MM.1S (cell line): ENCODE results near the gene CCL2.

Source experiments
- EZH2 ChIP-seq: fragments of 300-600 bp; sonication (generic); optimal IDR thresholded peaks from 2 replicates; pipeline ENCODE3; 2017; ENCODE audit warnings: low read depth, mild to moderate bottlenecking, antibody characterized with exemption, low read length, mixed read lengths
- EZH2phosphoT487 ChIP-seq: fragments of 300-600 bp; sonication (generic); IDR thresholded peaks from 2 replicates; pipeline ENCODE4 v1.6.1; 2018; ENCODE audit warnings: antibody characterized with exemption, low read length
- TF ChIP-seq, protein P1 (sequence below): fragments of 300-600 bp; sonication (generic); IDR thresholded peaks from 2 replicates; pipeline ENCODE4 v1.5.1; 2016; ENCODE audit warnings: antibody characterized with exemption, low read length, mixed read lengths

DNA sequence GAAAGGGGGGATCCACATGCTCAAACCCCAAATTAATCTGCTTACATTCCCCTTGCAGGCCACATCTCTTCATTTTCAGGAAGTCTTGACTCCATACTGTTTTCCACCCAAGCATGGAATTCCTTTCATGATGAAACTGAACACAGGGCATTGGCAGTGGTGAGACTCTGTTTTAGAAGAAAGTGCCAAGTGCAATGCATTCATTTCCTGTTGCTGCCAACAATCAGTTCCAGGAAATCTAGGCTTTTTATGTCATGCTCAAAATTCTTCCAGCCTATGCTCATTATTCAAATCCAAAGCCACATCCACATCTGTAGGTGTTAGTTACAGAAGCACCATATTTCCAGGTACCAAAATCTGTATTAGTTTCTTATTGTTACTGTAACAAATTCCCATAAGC lies 4.1 kb downstream of the CCL2 start:
- TF ChIP-seq EZH2 (no peak), EZH2phosphoT487 (no peak)
- TF ChIP-seq, protein P1, sequence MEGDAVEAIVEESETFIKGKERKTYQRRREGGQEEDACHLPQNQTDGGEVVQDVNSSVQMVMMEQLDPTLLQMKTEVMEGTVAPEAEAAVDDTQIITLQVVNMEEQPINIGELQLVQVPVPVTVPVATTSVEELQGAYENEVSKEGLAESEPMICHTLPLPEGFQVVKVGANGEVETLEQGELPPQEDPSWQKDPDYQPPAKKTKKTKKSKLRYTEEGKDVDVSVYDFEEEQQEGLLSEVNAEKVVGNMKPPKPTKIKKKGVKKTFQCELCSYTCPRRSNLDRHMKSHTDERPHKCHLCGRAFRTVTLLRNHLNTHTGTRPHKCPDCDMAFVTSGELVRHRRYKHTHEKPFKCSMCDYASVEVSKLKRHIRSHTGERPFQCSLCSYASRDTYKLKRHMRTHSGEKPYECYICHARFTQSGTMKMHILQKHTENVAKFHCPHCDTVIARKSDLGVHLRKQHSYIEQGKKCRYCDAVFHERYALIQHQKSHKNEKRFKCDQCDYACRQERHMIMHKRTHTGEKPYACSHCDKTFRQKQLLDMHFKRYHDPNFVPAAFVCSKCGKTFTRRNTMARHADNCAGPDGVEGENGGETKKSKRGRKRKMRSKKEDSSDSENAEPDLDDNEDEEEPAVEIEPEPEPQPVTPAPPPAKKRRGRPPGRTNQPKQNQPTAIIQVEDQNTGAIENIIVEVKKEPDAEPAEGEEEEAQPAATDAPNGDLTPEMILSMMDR: no peak
